Heart right ventricle (tissue), 16 donors: Measurements from ENCODE around the gene SEC24C. TPM values are rescaled to one million over a fixed set of nuclear protein-coding genes. Genes with fewer than 3 reads are reported as not detected.

Experiments
- ATAC-seq, 8 donors: fragments of 200-7000 bp; cut with Tn5 transposase; one replicate each; pipeline ENCODE4 v1.9.1; 2020; ENCODE audit warnings: mild to moderate bottlenecking in 8 of 8, moderate library complexity in 8 of 8, moderate number of reproducible peaks in 1 of 8
- DNase-seq, 2 donors: peaks; one replicate each; pipeline ENCODE4 v3.0.0-alpha.2; 2020
- H3K27ac ChIP-seq, 10 donors: fragments of 200-600 bp; sonication (generic) in 2 of 10; one replicate each; pipeline versions ENCODE4 v1.5.0 to v1.8.0; 2020 to 2022; ENCODE audit warnings: mild to moderate bottlenecking in 3 of 10
- H3K27me3 ChIP-seq, 7 donors: fragments of 200-600 bp; one replicate each; pipeline ENCODE4 v1.8.0; 2021 to 2022; ENCODE audit warnings: mild to moderate bottlenecking in 2 of 7
- H3K36me3 ChIP-seq, 9 donors: fragments of 200-600 bp; sonication (generic) in 1 of 9; one replicate each; pipeline versions ENCODE4 v1.5.0 to v1.8.0; 2020 to 2022; ENCODE audit warnings: mild to moderate bottlenecking in 2 of 9
- H3K4me1 ChIP-seq, 9 donors: fragments of 200-600 bp; sonication (generic) in 1 of 9; one replicate each; pipeline versions ENCODE4 v1.5.0 to v1.8.0; 2020 to 2022; ENCODE audit warnings: mild to moderate bottlenecking in 4 of 9
- H3K4me3 ChIP-seq, 10 donors: fragments of 200-600 bp; sonication (generic) in 2 of 10; one replicate each; pipeline versions ENCODE4 v1.5.0 to v1.8.0; 2020 to 2022; ENCODE audit warnings: mild to moderate bottlenecking in 7 of 10, moderate library complexity in 2 of 10
- H3K9me3 ChIP-seq, 11 donors: fragments of 200-600 bp in 10 of 11; sonication (generic) in 2 of 11; one replicate each; pipeline versions ENCODE4 v1.5.0 to v1.8.0; 2013 to 2022; ENCODE audit warnings: mild to moderate bottlenecking in 2 of 11, control low read depth in 1 of 11, moderate library complexity in 1 of 11
- CTCF ChIP-seq, 9 donors: fragments of 200-600 bp; sonication (generic) in 2 of 9; IDR thresholded peaks; one replicate each; pipeline versions ENCODE4 v1.5.0 to v1.8.0; 2021 to 2022; ENCODE audit warnings: antibody characterized with exemption in 9 of 9, mild to moderate bottlenecking in 5 of 9, moderate library complexity in 1 of 9
- WGBS, 2 donors: extraction: QIAGEN DNeasy Blood & Tissue Kit; methylation state at CpG; one replicate each; pipeline ENCODE4 v1.1.7; 2013; ENCODE audit warnings: inconsistent platforms in 1 of 2; 5-methylcytosine and 5-hydroxymethylcytosine counted together
- intact Hi-C, 10 donors: fragments of 100-400 bp; cut with DNase I; formaldehyde crosslinking; loops; one replicate each; pipeline versions ENCODE4 v1.11.1 to v1.14.2; 2022
- polyA plus RNA-seq, 2 donors: library from polyadenylated mRNA; stranded (reverse); fragments of 200-250 nt; gene quantifications; one replicate each; pipeline ENCODE4 v1.2.3, GENCODE V29; 2013
- total RNA-seq, 10 donors: library from RNA; stranded (reverse); fragmentation: NEBNext Ultra II Directional in 3 of 10; extraction: Animal tissue kit (Norgen Biotek cat#: 25700) in 3 of 10; gene quantifications; one replicate each; pipeline versions ENCODE4 v1.2.1 to v1.2.4, GENCODE V29; 2021 to 2023
- donor health status: Arrhythmogenic right ventricular cardiomyopathy.
- donor health status: ischemic (EF 13 %, LVEDD 7.1; RV severe dilation, severe dysfunction).
- donor health status: healthy with polysubstance abuse.
- donor health status: DM: no; HTN: yes; CAD: no.
- donor health status: DM: no; HTN: no; CAD: no.
- donor health status: ischemic (EF 25% LVEDD 6.9; RV normal size, moderate dysfunction).
- donor health status: ischemic (EF 25% LVEDD 5.7; RV mildly dilated, moderate dysfunction).
- donor health status: healthy.
- donor health status: DM: yes; HTN: yes; CAD: no.
- donor health status: Ischemic cardiomyopathy.
- donor health status: ischemic (EF 35%, LVEDD 5.7; RV mildly dilated, moderate dysfunction).
- donor health status: nonischemic (EF 11% LVEDD 7.7; RV severe dilation, severe dysfunction).
- donor health status: DM: yes; HTN: yes; CAD: no.
- donor health status: PGD.
- donor health status: ischemic (EF 29% LVEDD 5.4; RV normal size, mild dysfunction).
- donor health status: nonischemic (EF 23%, LVEDD 6.1; RV moderate dilation, normal function).

The SEC24C gene
- total and polyA plus RNA-seq, 12 donors, result 33.4 to 59.7 (median 50.9) TPM

DNA sequence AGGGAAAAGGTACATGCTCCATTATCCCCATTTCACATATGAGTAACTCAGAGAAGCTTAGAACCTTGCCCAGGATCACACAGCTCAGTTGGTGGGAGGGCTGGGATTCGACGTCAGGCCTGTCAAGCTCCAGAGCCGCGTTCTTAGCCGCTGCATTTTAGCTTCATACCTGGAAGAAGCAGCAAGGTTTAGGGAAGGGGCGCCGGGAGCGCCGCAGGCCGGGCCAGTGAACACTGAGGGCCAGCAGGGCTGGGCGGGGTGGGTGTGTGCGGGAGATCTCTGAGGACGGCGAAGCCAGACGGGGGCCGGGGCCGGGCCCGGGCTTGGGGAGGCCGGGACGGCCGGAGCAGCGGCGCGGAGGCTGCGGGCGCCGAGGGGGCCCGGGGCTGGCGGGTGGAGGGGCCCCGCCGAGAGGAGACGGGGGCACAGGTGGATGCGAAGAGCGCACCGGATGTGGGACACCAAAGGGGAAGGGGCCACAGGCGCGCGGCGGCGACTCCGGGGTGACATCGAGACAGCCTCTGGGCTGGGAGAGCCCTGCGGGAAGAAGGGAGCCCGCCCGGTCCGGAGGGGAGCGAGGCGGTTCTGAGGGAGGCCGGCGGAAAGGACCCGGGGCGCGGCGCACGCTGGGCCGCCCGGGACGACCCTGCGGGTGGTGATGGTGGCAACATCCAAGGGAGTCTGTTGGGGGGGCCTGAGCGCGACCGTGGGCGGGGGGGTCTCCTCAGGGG is 66.7 kb downstream of the SEC24C start:
- peak in 6 of 8 donors; percentile 10 to 43 (median 20) for ATAC-seq
- H3K9me3 ChIP-seq, result no peaks in the 10 kb centered on the region
- 1% methylated on average over 49 to 63 of the region's 63 CpGs for WGBS, 2 donors
- H3K36me3 ChIP-seq, result peaks cover 0 to 71% (median 26%) of the 10 kb centered on the region in 9 donors
- peak overlapping the region; percentile 70 to 99 (median 90) for H3K4me3 ChIP-seq
- TF ChIP-seq CTCF (IDR thresholded peaks at IDR 0.05), result no peak
- peak overlapping the region; percentile 81 to 99 (median 94) for H3K27ac ChIP-seq
- intact Hi-C loops, result loop anchor here in 1 of 10 donors (1.0 kb wide), 1 partner anchor 26 kb away; the partner anchor contains the start of gene ZSWIM8
- no peaks in the 10 kb centered on the region for H3K27me3 ChIP-seq
- peak; percentile 27 to 54 for DNase-seq
- peaks cover 0 to 54% (median 22%) of the 10 kb centered on the region in 9 donors for H3K4me1 ChIP-seq

- H3K9me3 ChIP-seq, result no peaks in the 10 kb centered on the region
- H3K27ac ChIP-seq, result peak overlapping the region in 3 of 10 donors; percentile 38 to 88 (median 69)
- intact Hi-C loops, result no loop called here
- no peak for TF ChIP-seq CTCF (IDR thresholded peaks at IDR 0.05)
- DNase-seq (no peak), ATAC-seq (no peak)
- H3K36me3 ChIP-seq, result peaks cover 0 to 71% (median 9%) of the 10 kb centered on the region in 9 donors
- H3K27me3 ChIP-seq, result no peaks in the 10 kb centered on the region
- H3K4me3 ChIP-seq, result no peak overlapping the region
- 94% methylated on average over 4 of the region's 4 CpGs for WGBS, 2 donors
- peaks cover 0 to 58% (median 20%) of the 10 kb centered on the region in 9 donors for H3K4me1 ChIP-seq
Measured at GRCh38 chr10:73812657-73813056, 68.5 kb downstream of the SEC24C start.

- Histone ChIP-seq H3K36me3 (peaks cover 0 to 69% (median 2%) of the 10 kb centered on the region in 9 donors), H3K27ac (no peak overlapping the region), H3K4me3 (no peak overlapping the region), H3K9me3 (no peaks in the 10 kb centered on the region), H3K4me1 (peaks cover 0 to 59% (median 20%) of the 10 kb centered on the region in 9 donors), H3K27me3 (no peaks in the 10 kb centered on the region)
- DNase-seq (no peak), ATAC-seq (no peak)
- WGBS, 2 donors, result 87% methylated on average over 7 of the region's 7 CpGs
- no peak for TF ChIP-seq CTCF (IDR thresholded peaks at IDR 0.05)
- intact Hi-C loops, result no loop called here
Measured at GRCh38 chr10:73813333-73813732, 69.2 kb downstream of the SEC24C start.

- no peak for TF ChIP-seq CTCF (IDR thresholded peaks at IDR 0.05)
- peaks cover under 1 to 60% (median 17%) of the 10 kb centered on the region in 9 donors for H3K4me1 ChIP-seq
- 90 to 97% methylated on average over 13 of the region's 13 CpGs for WGBS, 2 donors
- no peaks in the 10 kb centered on the region for H3K27me3 ChIP-seq
- ATAC-seq (no peak), DNase-seq (no peak)
- no peaks in the 10 kb centered on the region for H3K9me3 ChIP-seq
- no peak overlapping the region for H3K27ac ChIP-seq
- intact Hi-C loops, result no loop called here
- no peak overlapping the region for H3K4me3 ChIP-seq
- peaks cover 0 to 61% (median 0%) of the 10 kb centered on the region in 9 donors for H3K36me3 ChIP-seq
Measured at GRCh38 chr10:73814276-73814895, 70.2 kb downstream of the SEC24C start.
